ENCODE data around the gene SMIM9.

The SMIM9 gene

DNA sequence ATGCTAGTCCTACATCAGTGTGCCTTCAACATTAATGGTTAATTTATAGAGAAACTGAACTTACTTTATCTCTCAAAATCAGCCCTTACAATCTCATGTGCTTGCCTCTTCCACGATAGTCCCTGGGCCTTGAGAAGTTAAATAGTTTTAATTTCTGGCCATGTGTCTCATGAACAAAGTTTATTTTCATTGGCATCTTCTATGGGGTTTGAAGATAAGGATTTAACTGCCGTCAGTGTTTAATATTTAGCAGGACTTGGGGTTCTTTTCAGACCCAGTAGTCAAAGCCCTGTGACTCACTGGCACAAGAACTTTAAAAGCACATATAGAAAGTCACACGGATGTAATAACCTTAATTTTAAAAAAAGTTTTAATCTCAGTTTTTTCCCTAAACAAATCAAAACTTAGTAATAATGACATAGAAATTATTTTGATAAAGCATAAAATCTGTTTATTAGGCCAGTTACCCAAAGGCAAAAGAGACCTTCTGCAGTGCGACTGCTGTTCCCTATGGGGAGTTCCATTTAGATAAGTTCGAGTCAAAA is 19.1 kb downstream of the SMIM9 start:
- DNase-seq: no peak

DNA sequence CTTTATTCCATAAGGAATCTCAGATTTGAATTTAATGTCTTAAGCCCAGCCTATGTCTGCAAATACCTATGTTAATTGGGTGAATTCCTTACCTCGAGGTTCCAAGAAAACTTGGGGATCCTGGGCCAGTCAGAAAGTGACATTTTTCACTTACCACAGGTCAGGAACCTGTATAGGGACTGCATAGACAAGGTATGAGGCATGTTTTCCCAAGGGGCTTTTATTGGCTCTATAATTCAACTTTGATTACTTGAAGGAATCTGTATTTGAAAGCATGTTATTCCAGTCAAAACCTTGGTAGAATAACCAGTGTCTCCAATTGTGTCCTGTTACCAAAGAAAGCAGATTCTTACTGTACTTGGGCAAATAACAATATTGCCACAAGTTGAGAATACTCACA is 20.7 kb downstream of the SMIM9 start:
- no peak for DNase-seq

DNA sequence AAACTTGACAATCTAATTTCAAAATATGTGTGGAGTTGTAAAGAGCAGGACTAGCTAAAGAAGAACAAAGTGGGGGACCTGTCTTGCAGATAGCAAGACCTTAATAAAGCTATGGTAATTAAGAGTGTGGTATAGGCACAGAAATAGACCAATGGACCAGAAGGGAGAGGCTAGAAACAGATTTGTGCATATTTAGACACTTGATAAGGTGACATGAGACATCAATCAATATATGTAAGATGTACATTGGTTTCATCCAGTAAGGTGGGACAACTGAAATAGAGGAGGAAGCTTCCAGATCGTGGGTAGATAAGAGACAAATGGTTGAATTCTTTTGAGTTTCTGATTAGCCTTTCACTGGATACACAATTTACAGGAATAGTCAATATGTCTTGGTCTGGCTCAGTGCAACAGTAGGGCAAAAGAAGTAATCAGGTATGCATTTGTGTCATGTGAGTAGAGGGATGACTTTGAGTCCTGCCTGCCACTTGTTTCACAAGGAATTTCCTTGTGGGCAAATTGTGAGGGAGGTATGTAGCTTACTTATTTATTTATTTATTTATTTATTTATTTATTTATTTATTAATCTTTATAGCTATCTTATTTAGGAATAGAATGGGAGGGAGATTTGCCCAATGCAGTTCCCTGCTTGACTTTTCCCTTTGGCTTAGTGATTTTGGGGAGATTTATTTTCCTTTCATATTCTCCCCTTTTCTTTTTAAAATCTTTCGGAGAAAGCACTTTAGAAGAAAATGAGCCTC is 21.9 kb downstream of the SMIM9 start:
- DNase-seq: no peak

DNA sequence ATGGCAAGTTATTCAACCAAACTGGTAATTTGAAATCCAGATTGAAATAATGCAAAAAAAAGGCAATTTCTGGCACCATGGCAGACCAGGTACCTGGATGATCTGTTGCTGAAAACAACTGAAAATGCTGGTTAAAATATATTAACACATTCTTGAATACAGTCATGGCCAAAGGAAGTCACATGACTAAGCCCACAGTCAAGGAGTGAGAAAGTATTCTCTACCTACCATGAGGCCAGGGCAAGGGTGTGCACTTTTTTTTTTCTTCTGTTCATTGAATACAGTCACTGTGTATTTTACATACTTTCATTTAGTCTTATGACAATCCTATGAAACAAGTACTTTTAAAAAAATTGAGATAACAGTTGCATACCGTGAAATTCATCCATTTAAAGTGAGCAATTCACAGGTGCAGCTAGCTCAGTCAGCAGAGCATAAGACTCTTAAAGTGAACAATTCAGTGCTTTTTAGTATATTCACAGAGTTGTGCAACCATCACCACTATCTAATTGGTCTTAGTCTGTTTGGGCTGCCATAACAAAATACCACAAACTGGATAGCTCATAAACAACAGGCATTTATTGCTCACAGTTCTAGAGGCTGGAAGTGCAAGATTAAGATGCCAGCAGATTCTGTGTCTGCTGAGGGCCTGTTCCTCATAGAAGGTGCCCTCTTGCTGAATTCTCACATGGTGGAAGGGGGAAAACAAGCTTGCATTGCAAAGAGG is 24.4 kb downstream of the SMIM9 start:
- DNase-seq: no peak

DNA sequence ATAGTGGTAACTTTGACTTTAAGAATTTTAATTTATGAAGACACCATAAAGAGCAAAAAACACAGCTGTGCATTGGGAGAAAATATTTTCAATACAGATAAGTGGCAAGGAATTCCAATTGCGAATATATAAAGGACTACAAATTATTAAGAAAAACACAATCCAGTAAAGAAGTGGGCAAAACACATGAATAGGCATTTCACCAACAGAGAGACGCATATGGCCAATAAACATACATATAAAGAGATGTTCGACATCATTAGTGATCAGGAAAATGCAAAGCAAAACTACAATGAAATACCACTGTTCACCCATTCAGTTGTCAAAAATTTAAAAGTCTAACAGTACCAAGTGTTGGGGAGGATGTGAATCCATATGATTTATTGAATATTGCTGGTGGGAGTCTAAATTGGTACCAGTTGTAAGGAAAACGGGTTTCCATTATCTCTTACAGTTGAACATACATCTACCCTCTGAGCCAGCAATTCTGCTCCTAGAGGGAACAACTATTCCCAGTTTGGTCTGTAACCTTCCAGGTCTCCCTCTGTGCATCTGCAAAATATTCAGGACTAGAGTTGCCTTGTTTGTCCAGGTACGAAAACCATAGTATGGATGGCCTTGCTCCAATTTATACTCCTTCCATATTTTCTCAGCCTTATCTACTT is 27.5 kb downstream of the SMIM9 start:
- DNase-seq: no peak

DNA sequence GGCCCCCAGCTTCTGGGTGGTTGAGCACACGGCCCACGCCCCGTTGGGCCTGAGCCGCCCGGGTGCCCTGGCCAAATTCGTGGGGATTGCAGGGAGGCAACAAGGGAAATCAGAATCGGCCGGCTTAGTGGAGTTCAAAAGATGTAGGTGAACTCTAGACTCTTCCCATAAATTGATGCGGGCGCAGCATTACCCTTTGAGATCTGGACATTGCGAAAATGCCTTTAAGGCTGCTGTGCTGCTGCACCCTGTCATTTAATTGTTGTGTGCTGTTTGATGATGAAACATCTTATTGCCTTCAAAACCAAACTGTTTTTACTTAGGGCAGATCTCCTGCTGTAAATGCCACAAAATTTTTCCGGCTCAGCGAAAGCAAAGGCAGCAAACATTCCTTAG is 28.8 kb downstream of the SMIM9 start:
- DNase-seq: no peak

DNA sequence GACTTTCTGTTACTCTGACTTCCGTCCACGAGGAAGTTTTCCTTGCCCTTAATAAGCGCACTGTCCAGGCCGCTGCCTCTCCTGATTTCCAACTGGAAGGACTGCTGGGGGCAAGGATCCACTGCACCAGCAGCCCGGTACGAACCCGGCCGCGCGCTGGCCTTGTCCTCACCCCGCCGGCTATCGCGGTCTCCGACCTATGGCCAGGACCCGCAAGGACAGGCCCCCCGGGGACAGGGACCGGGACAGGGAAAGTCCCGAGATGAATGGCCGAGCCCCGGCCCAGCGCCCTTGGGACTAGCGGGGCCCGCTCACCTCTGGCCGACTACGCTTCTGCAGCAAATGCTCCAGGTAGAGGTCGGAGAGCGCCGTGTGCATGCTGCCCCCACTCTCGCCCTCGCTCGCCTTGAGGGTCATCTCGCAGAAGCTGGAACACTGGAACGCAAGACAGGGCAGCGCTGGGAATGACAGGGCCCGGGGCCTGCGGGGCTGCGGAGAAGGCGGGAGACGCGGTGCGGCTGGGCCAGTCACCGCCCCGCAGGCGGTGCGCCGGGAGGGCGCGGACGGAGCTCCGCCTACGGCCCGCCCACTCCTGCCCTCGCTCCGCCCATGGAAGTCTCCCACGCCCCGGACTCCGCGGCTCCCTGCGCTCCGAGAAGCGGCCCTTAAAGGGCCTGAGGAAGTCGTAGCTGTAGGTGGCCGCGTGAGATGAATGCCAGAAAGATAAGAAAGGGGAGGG is 29.3 kb downstream of the SMIM9 start, which contains the start of gene MPP1:
TSS of gene MPP1 (minus strand) at position 529 of the 739 bp plus-strand sequence. CDS start at position 417, 112 bp downstream.
- DNase-seq: peak; percentile 49 to 67

DNA sequence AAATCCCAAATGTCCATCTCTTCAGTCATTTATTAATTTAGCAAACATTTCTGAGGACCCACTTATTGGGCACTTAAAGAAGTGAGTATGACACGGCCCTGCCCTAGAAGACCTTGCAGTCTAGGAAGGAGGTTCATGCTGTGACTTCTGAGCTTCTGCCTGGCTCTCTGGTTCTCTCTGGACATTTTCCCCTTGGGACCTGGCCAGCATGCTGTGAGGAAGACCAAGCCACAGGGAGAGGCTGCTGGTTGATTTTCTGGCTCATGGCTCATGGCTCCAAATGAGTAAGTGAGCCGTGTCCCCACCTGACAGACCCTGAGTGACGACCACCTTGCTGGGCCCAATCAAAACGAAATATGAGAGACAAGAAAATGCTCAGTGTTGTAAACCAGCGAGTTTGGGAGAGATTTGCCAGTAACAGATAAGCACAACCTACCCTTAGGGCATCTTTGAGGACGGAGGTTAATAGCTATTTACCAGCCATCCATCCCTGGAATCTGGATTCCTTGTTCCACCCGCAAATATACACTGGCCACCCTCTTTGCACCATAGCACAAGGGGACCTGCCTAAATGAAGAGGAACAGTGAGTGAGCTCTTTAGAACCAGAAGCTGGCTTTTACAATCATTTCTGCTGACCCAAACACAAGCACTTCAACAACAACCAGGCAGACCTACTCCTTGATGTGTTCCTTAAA is 30.1 kb downstream of the SMIM9 start:
- DNase-seq: no peak

DNA sequence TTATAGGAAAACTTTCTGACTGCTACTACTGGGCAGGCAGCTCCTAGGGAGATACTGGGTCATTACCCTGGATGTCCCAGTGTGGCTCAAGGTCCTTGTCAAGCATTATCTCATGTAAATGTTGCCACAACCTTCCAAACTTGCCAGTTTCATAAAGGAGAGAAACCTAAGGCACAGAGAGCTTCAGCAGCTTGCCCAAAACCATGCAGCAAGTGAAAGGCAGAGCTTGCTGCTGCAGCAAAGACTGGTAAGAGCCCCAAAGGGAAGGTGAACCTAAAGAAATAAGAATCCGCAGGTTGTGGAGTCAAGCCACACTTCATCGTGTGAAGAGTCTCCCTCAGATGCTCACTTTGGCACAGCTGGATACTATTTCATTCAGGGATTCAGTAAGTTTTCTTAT is 31.5 kb downstream of the SMIM9 start:
- DNase-seq: no peak

DNA sequence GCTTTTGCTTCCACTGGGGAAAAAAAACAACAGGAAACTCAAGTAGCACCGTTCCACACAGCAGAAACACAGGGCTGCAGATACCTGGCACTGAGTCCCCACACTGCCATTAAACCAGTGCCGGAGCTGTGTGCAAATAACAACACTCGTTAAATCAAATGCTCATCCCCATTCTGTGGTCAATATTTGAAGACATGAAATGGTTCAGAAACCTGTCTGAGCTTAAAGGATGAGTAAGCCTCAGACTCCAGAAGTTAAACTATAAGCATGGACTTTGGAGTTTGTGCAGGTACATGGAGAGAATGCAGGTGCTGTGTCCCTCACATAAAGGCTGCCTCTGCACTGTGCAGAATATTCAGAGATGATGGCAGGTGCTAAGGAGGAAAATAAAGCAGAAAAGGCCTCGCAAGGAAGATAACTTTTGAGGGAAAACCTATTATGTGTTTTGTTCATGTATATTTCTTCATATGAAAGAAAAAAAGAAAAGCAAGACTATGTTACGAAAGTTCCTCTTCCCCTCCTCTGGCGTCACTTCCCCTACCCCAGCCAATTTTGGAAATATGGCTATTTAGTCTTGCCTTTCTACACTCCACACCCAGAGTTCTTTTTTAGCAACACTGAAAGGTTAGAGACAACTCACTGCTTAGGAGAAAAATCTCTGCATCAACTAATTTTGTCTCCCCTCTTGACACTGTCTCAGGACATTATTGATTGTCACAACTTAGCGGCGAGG is 33.8 kb downstream of the SMIM9 start:
- no peak for DNase-seq

DNA sequence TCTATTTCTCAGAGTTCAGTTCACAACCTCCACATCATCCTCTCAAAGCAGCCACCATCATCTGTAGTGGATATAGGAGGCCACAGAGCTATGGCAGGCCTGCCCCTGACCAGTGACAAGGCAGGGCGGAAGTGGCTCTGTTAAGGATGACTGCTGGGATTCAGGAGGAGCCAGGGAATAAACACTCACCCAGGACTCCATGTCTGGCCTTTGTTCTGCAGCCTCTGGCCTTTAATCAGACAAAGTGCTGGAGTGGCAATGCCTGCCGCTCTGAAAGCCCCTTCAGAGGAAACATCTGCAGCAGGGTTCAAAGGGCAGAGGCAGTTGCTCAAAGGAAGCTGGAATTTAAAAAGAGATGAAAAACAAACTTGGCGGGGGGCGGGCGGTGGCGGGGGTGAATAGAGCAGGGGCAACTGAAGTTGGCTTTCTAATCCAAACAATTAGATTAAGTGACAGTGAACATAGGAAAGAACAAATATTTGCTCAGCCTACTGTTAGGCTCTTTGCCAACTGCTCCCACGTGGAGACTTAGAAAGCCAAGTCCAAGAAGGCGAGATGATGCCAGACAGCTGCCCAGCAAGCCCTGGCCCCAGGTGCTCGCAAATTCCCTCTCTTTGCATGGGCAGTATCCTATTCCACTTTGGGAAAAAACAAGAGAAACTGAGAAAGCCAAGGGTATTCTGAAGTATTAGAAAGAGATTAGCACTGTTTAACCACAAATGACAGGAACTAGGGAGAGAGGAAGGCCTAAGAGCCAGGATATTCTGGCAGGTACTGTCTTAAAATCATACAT is 34.7 kb downstream of the SMIM9 start:
- DNase-seq: peak in 1 of 2 experiments; percentile 33

DNA sequence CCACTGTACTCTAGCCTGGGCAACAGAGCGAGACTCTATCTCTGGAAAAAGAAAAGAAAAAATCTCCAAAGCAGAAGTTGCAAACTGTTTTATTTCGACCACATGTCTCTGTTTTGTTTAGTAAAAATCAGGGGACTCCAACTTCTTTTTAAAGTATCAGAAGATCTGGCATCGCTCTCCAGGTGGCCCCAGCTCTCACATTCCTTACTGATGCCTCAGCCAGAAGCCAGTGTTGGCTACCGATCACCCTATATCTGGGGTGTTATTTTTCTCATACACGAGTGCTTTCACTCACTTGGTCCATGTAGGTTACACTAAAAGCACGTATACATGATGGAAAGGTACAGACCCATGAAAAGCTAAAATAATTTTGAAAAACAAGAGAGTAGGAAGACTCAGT is 37.5 kb downstream of the SMIM9 start:
- no peak for DNase-seq

DNA sequence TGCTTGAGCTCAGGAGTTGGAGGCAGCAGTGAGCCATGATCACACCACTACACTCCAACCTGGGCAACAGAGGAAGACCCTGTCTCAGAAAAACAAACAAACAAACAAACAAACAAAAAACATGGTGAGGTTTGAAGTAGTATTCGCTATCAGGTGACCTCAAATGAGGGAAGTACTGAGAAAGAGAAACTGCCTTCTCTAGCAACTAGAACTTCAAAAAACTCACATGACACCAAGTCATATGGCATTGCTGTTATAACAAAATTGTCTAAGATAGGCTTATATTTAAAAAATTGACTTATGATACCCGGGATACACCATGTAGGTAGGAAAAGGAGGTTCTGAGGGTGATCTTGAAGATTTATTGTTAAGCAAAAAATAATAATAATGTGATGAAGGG is 39.4 kb downstream of the SMIM9 start:
- no peak for DNase-seq

DNA sequence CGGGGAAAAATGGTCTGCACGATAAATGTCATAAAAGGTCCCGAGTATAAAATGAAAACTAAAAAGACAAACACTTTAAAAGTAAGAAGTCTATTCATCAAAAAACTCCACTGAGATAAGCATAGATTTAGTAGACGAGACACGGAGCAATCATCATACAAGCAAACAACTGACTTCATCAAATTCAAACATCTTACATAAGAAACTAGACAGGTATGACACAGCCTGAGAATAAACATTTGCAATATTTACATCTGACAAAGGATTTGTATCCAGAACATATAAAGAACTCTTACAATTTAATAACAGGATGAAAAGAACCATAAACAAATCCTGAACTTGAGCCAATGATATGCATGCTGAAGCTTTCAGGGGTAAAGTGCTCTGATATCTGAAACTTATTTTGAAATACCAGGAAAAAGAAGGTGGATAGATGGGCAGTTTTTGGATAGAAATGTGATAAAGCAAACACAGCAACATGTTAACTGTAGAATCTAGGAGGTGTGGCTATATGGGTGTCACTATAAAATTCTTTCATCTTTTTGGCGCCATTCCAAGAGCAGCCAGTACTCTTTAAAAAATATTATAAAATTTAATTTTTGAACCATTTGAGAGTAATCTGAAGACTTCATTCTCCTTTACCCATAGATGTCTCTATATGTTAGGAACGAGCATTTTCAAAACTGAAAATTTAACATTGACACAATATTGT is 41.2 kb downstream of the SMIM9 start:
- no peak for DNase-seq

DNA sequence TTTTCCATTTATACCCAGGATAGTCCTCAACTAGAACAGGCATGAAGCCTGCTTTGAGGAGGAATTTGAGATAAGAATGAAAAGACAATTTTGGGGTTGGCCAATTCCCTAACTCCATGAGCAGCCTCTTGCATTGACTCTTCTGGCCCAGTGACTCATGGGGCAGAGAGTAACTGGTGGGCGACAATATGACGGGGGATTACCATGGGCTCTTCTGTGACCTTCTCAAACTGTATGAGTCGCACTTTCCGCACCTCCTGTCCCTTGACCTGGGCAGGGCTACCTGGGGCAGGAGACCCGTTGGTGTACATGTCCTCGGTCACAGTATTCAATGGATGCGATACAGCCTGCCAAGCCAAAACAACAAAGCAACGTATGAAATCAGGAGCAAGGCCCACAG is 42.5 kb downstream of the SMIM9 start:
- DNase-seq: no peak

DNA sequence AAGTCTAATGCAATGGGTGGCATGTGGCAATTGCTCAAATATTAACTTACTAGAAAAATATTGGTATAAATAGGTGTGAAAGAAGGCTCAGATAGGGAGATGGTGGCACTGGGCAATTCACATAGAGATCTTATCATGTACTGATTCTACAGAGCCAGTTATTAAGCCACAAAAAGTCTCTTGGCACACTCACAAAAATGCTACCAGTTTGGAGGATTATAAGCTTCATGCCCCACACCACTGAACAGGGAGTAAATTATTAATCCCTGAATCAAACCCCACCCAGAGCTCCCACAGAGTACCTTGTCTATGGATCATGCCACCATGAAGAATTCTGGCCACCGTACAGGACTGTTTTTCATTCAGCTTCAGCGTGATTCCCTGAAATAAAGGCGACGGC is 43.0 kb downstream of the SMIM9 start:
- DNase-seq: no peak

DNA sequence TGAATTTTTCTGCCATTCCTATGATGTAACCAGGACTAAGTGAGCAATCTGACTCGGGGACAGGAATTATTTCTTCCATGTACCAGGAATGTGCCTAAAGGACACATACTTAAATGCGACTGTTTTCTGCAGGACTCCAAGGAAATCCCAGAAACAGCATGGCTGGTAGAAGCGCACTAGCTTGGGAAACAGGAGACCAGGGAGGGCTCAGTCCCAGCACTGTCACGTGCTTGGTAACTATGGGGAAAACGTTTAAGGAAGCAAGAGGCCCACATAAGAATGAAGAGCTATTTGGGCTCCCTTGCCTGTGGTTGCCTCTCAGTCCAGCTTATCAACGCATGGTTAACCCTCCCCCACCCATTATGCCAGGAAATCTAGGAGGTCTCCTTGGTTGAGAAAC is 48.7 kb downstream of the SMIM9 start:
- no peak for DNase-seq

DNA sequence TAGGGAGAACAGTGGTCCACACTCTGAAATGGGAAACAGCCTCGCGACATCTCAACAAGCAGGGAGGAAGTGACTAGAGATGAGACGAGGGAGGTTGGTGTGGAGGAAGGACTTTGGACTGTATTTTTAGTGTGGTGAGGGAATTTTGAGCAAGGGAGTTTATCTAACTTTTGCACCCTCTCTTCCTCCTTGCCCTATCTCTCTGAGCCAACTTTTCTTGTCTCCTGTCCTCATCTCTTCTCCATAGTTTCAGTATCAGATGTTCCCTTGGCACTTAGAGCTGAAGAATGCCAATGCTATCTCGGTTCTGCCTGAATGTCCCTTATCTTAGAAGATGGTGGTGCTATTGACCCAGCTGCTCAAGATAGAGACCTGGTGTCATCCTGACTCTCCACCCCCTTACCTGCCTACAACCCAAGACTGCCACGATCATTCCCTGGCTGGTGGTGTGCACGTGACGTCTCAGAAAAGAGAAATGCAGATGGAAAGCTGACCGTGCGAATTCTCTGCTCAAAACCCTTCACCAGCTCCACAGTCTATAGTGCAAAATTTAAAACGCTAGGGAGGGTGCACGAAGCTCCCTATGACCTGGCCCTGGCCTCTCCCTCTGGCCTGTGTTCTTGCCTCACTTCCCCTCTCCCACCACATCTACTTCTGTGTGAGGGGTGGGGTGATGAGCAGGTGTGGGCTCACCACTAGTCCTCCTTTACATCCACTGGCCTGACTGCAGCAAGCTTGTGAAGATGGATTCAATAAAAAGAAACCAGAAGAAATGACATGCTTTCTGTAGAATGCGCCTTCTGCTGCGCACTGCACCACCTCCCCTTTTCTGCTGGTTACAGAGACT is 50.1 kb downstream of the SMIM9 start:
- DNase-seq: no peak

DNA sequence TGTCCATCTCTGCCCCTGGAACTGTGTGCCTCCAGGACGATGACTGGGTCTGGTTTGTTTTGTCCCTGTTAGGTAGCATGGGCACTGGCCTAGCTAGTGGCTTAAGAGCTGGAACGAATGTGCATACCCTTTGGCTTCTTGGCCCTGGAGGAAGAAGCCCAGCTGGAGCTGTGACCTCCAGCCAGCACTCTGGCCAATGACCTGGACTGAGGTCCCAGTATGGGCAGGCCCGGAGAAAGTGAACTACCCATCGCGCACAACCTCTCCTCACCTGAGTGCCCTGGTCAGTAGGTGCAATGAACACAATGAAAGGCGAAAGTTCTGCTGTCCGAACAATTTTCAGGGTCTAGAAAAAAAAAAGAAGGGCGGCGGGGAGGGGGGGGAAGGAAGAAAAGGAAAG is 53.5 kb downstream of the SMIM9 start:
- no peak for DNase-seq

Data from NCI-H446 (cell line).